Measurements from ENCODE around the gene TRPC4.

The TRPC4 gene

DNA sequence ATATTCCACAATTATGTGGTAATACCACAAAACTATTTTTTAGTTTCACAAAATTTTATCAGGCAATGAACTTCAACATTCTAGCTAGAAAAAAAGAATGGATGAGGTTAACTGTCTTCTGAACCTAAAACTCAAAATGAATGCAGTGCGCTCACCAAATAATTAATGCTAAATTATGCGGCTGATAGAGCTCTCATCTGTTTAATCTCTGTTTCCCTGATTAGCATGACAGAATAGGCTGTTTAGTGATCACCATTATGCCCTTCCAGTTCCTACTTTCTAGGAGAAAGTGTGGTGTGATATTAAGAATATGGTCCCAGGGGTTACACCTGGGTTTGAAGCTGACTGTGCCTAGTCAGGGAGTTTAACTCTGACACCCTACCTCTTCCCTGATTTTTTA, 228.2 kb downstream of the TRPC4 start:
- Histone ChIP-seq H3K27ac (ENCODE audit: insufficient read depth in 1 of 2, low read depth in 1 of 2, low read length in 2 of 2, poor library complexity in 1 of 2, severe bottlenecking in 2 of 2) (no peak overlapping the region), H3K27me3 (replicated peaks in 2 of 5; ENCODE audit: control insufficient read depth in 4 of 5, insufficient read depth in 5 of 5, low read length in 4 of 5) (no peaks in the 10 kb centered on the region), H3K36me3 (ENCODE audit: control insufficient read depth in 4 of 4, insufficient read depth in 4 of 4, low read length in 3 of 4) (no peaks in the 10 kb centered on the region), H3K4me3 (ENCODE audit: control insufficient read depth in 1 of 7, extremely low read depth in 1 of 7, insufficient read depth in 4 of 7, low read depth in 2 of 7, low read length in 6 of 7) (no peak overlapping the region), H3K9me3 (ENCODE audit: control extremely low read depth in 1 of 5, control insufficient read depth in 4 of 5, insufficient read depth in 2 of 5, low read depth in 1 of 5, low read length in 4 of 5) (no peaks in the 10 kb centered on the region), H3K4me1 (ENCODE audit: control extremely low read depth in 1 of 4, control insufficient read depth in 4 of 4, insufficient read depth in 4 of 4, low read length in 3 of 4) (no peaks in the 10 kb centered on the region)
- WGBS (ENCODE audit: insufficient coverage): 100% methylated on average over 1 of the region's 2 CpGs
- POLR2A ChIA-PET: no interaction called here
- CTCF ChIA-PET: interaction anchor here (1.0 kb wide), 1 partner anchor 494 kb away, joined by 3 read pairs; no protein-coding TSS in a partner anchor
- no peak for DNase-seq

- peak in 2 of 3 donors; percentile 9 to 10 for DNase-seq
- Histone ChIP-seq H3K4me3 (ENCODE audit: control insufficient read depth in 1 of 7, extremely low read depth in 1 of 7, insufficient read depth in 4 of 7, low read depth in 2 of 7, low read length in 6 of 7) (no peak overlapping the region), H3K9me3 (ENCODE audit: control extremely low read depth in 1 of 5, control insufficient read depth in 4 of 5, insufficient read depth in 2 of 5, low read depth in 1 of 5, low read length in 4 of 5) (no peaks in the 10 kb centered on the region), H3K27ac (ENCODE audit: insufficient read depth in 1 of 2, low read depth in 1 of 2, low read length in 2 of 2, poor library complexity in 1 of 2, severe bottlenecking in 2 of 2) (no peak overlapping the region), H3K27me3 (replicated peaks in 2 of 5; ENCODE audit: control insufficient read depth in 4 of 5, insufficient read depth in 5 of 5, low read length in 4 of 5) (no peaks in the 10 kb centered on the region), H3K36me3 (ENCODE audit: control insufficient read depth in 4 of 4, insufficient read depth in 4 of 4, low read length in 3 of 4) (no peaks in the 10 kb centered on the region), H3K4me1 (ENCODE audit: control extremely low read depth in 1 of 4, control insufficient read depth in 4 of 4, insufficient read depth in 4 of 4, low read length in 3 of 4) (no peaks in the 10 kb centered on the region)
- ChIA-PET CTCF (no interaction called here), POLR2A (no interaction called here)
- WGBS (ENCODE audit: insufficient coverage): no CpG with 5 or more reads among the region's 2 CpGs
Measured at GRCh38 chr13:37640499-37640898, 229.1 kb downstream of the TRPC4 start.

DNA sequence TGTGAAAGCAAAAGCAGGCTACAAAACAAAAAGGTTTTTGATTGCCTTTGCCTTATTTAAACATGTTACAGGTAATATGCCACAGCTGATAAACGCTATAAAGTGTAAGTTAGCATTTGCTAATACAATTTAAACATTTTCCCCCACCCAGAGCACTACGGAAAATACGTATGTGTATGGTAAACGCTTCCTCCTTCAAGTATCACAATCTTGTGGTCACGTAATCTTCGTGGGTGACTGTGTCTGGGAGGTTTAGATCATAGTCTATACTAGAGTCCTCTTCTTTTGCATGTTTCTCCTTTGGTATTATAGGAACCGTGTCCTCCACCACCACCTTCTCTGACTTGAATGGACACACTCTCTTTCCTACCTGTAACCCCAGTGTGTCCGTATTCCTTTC, 232.9 kb downstream of the TRPC4 start:
- Histone ChIP-seq H3K9me3 (ENCODE audit: control extremely low read depth in 1 of 5, control insufficient read depth in 4 of 5, insufficient read depth in 2 of 5, low read depth in 1 of 5, low read length in 4 of 5) (no peaks in the 10 kb centered on the region), H3K27me3 (replicated peaks in 2 of 5; ENCODE audit: control insufficient read depth in 4 of 5, insufficient read depth in 5 of 5, low read length in 4 of 5) (no peaks in the 10 kb centered on the region), H3K4me1 (ENCODE audit: control extremely low read depth in 1 of 4, control insufficient read depth in 4 of 4, insufficient read depth in 4 of 4, low read length in 3 of 4) (no peaks in the 10 kb centered on the region), H3K27ac (ENCODE audit: insufficient read depth in 1 of 2, low read depth in 1 of 2, low read length in 2 of 2, poor library complexity in 1 of 2, severe bottlenecking in 2 of 2) (no peak overlapping the region), H3K36me3 (ENCODE audit: control insufficient read depth in 4 of 4, insufficient read depth in 4 of 4, low read length in 3 of 4) (no peaks in the 10 kb centered on the region), H3K4me3 (ENCODE audit: control insufficient read depth in 1 of 7, extremely low read depth in 1 of 7, insufficient read depth in 4 of 7, low read depth in 2 of 7, low read length in 6 of 7) (no peak overlapping the region)
- 84% methylated on average over 3 of the region's 8 CpGs for WGBS (ENCODE audit: insufficient coverage)
- POLR2A ChIA-PET: no interaction called here
- DNase-seq: no peak
- CTCF ChIA-PET: no interaction called here

- H3K27ac ChIP-seq (ENCODE audit: insufficient read depth in 1 of 2, low read depth in 1 of 2, low read length in 2 of 2, poor library complexity in 1 of 2, severe bottlenecking in 2 of 2): no peak overlapping the region
- no peaks in the 10 kb centered on the region for H3K4me1 ChIP-seq (ENCODE audit: control extremely low read depth in 1 of 4, control insufficient read depth in 4 of 4, insufficient read depth in 4 of 4, low read length in 3 of 4)
- no peaks in the 10 kb centered on the region for H3K9me3 ChIP-seq (ENCODE audit: control extremely low read depth in 1 of 5, control insufficient read depth in 4 of 5, insufficient read depth in 2 of 5, low read depth in 1 of 5, low read length in 4 of 5)
- WGBS (ENCODE audit: insufficient coverage): 54% methylated on average over 4 of the region's 5 CpGs
- POLR2A ChIA-PET: no interaction called here
- no peak for DNase-seq
- H3K36me3 ChIP-seq (ENCODE audit: control insufficient read depth in 4 of 4, insufficient read depth in 4 of 4, low read length in 3 of 4): no peaks in the 10 kb centered on the region
- no peaks in the 10 kb centered on the region for H3K27me3 ChIP-seq (replicated peaks in 2 of 5; ENCODE audit: control insufficient read depth in 4 of 5, insufficient read depth in 5 of 5, low read length in 4 of 5)
- no peak overlapping the region for H3K4me3 ChIP-seq (ENCODE audit: control insufficient read depth in 1 of 7, extremely low read depth in 1 of 7, insufficient read depth in 4 of 7, low read depth in 2 of 7, low read length in 6 of 7)
- CTCF ChIA-PET: no interaction called here
Measured at GRCh38 chr13:37632294-37632693, 237.3 kb downstream of the TRPC4 start.

DNA sequence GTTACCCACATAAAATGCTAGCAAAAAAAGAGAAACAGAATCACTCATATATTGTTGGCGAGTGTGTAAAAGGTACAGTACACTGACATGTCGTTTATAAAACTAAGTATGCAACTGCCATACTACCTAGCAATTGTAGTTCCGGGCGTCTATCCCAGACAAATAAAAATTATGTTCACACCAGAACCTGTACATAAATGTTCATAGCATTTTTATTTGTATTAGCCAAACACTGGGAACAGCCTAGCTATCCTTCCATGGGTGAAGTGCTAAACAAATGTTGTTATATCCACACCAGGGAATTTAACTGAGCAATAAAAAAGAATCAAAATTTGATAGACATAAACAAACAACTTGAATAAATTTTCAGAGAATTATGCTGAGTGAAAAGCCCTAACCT, 242.1 kb downstream of the TRPC4 start:
- Histone ChIP-seq H3K36me3 (ENCODE audit: control insufficient read depth in 4 of 4, insufficient read depth in 4 of 4, low read length in 3 of 4) (no peaks in the 10 kb centered on the region), H3K4me3 (ENCODE audit: control insufficient read depth in 1 of 7, extremely low read depth in 1 of 7, insufficient read depth in 4 of 7, low read depth in 2 of 7, low read length in 6 of 7) (no peak overlapping the region), H3K27ac (ENCODE audit: insufficient read depth in 1 of 2, low read depth in 1 of 2, low read length in 2 of 2, poor library complexity in 1 of 2, severe bottlenecking in 2 of 2) (no peak overlapping the region), H3K9me3 (ENCODE audit: control extremely low read depth in 1 of 5, control insufficient read depth in 4 of 5, insufficient read depth in 2 of 5, low read depth in 1 of 5, low read length in 4 of 5) (no peaks in the 10 kb centered on the region), H3K27me3 (replicated peaks in 2 of 5; ENCODE audit: control insufficient read depth in 4 of 5, insufficient read depth in 5 of 5, low read length in 4 of 5) (no peaks in the 10 kb centered on the region), H3K4me1 (ENCODE audit: control extremely low read depth in 1 of 4, control insufficient read depth in 4 of 4, insufficient read depth in 4 of 4, low read length in 3 of 4) (no peaks in the 10 kb centered on the region)
- no CpG with 5 or more reads among the region's 4 CpGs for WGBS (ENCODE audit: insufficient coverage)
- ChIA-PET CTCF (no interaction called here), POLR2A (no interaction called here)
- DNase-seq: no peak

DNA sequence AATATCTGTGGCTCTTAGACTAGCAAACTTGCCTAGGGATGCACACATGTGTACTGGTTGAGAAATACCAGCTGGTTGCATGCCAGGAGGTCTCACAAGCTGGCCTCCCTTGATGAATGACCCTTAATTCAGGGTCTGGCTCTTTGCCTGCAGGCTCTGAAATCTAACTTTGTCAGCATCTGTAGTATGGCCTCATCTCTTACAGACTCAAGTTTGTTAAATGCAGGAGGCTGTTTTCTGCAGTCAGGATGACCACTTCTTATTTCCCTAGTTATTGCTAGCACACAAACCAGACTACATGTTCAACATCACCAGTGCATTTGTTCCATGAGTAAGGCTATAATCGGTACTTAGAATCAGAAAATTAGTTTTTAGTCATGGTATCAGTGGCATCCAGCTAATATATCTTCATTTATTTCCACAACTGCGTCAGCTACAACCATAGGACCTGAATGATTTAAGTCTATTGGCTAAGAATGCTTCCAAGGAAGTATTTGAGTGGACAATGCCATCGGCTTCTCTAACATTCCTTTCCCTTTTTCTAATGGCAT, 247.7 kb downstream of the TRPC4 start:
- no peaks in the 10 kb centered on the region for H3K9me3 ChIP-seq (ENCODE audit: control extremely low read depth in 1 of 5, control insufficient read depth in 4 of 5, insufficient read depth in 2 of 5, low read depth in 1 of 5, low read length in 4 of 5)
- H3K4me3 ChIP-seq (ENCODE audit: control insufficient read depth in 1 of 7, extremely low read depth in 1 of 7, insufficient read depth in 4 of 7, low read depth in 2 of 7, low read length in 6 of 7): no peak overlapping the region
- CTCF ChIA-PET: no interaction called here
- no peaks in the 10 kb centered on the region for H3K27me3 ChIP-seq (replicated peaks in 2 of 5; ENCODE audit: control insufficient read depth in 4 of 5, insufficient read depth in 5 of 5, low read length in 4 of 5)
- POLR2A ChIA-PET: no interaction called here
- H3K36me3 ChIP-seq (ENCODE audit: control insufficient read depth in 4 of 4, insufficient read depth in 4 of 4, low read length in 3 of 4): no peaks in the 10 kb centered on the region
- WGBS (ENCODE audit: insufficient coverage): 40% methylated on average over 1 of the region's 3 CpGs
- no peaks in the 10 kb centered on the region for H3K4me1 ChIP-seq (ENCODE audit: control extremely low read depth in 1 of 4, control insufficient read depth in 4 of 4, insufficient read depth in 4 of 4, low read length in 3 of 4)
- no peak overlapping the region for H3K27ac ChIP-seq (ENCODE audit: insufficient read depth in 1 of 2, low read depth in 1 of 2, low read length in 2 of 2, poor library complexity in 1 of 2, severe bottlenecking in 2 of 2)
- no peak for DNase-seq

DNA sequence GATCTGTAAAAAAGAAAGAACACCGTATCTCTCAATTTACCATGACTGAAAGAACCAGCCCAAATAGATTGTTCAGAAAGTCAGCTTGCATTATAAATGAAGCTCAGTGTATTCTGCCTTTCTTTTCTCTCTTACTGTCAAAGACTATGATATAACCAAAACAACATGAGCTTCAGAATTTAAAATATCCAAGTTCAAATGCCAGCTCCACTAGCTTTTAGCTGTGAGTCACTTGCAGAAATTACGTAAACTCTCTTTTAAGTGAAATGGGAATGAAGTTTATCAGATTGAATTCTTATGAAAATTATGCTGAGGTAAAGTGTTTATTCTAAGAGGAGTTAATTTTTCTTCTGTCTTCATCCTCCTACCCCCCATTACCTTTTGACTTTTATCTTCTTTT, 251.0 kb downstream of the TRPC4 start:
- CTCF ChIA-PET: no interaction called here
- peaks cover 0 to 1% (median 0%) of the 10 kb centered on the region in 5 experiments for H3K9me3 ChIP-seq (ENCODE audit: control extremely low read depth in 1 of 5, control insufficient read depth in 4 of 5, insufficient read depth in 2 of 5, low read depth in 1 of 5, low read length in 4 of 5)

More for the DNA sequence above, 251.0 kb downstream of the TRPC4 start:
- no CpG with 5 or more reads among the region's 2 CpGs for WGBS (ENCODE audit: insufficient coverage)
- POLR2A ChIA-PET: no interaction called here
- Histone ChIP-seq H3K27ac (ENCODE audit: insufficient read depth in 1 of 2, low read depth in 1 of 2, low read length in 2 of 2, poor library complexity in 1 of 2, severe bottlenecking in 2 of 2) (no peak overlapping the region), H3K36me3 (ENCODE audit: control insufficient read depth in 4 of 4, insufficient read depth in 4 of 4, low read length in 3 of 4) (no peaks in the 10 kb centered on the region), H3K27me3 (replicated peaks in 2 of 5; ENCODE audit: control insufficient read depth in 4 of 5, insufficient read depth in 5 of 5, low read length in 4 of 5) (peaks cover 0 to 2% (median 0%) of the 10 kb centered on the region in 5 experiments), H3K4me1 (ENCODE audit: control extremely low read depth in 1 of 4, control insufficient read depth in 4 of 4, insufficient read depth in 4 of 4, low read length in 3 of 4) (no peaks in the 10 kb centered on the region), H3K4me3 (ENCODE audit: control insufficient read depth in 1 of 7, extremely low read depth in 1 of 7, insufficient read depth in 4 of 7, low read depth in 2 of 7, low read length in 6 of 7) (no peak overlapping the region)
- DNase-seq: no peak

All from common myeloid progenitor, CD34-positive (primary cell).